Spleen (tissue), 11 donors: ENCODE results near the gene TRIM66. TPM values are rescaled to one million over a fixed set of nuclear protein-coding genes. Genes with fewer than 3 reads are reported as not detected.

Experiments
- DNase-seq: peaks from one replicate; pipeline ENCODE4 v3.0.0-alpha.2; 2020
- H3K27ac ChIP-seq, 8 donors: fragments of 200-600 bp; sonication (generic) in 7 of 8; 1 replicate in 4 of 8; 2 replicates in 4 of 8; pipeline versions ENCODE4 v1.5.0 to v1.8.0; 2016 to 2021; ENCODE audit warnings: inconsistent platforms in 4 of 8, mild to moderate bottlenecking in 4 of 8, moderate library complexity in 1 of 8
- H3K27me3 ChIP-seq, 7 donors: fragments of 200-600 bp; sonication (generic) in 6 of 7; replicated peaks in 1 of 7; 1 replicate in 4 of 7; 2 replicates in 3 of 7; pipeline versions ENCODE4 v1.5.0 to v1.8.0; 2016 to 2021; ENCODE audit warnings: inconsistent platforms in 3 of 7, mild to moderate bottlenecking in 1 of 7
- H3K36me3 ChIP-seq, 6 donors: fragments of 200-600 bp; sonication (generic) in 5 of 6; 1 replicate in 4 of 6; 2 replicates in 2 of 6; pipeline versions ENCODE4 v1.5.0 to v1.8.0; 2016 to 2021; ENCODE audit warnings: inconsistent platforms in 2 of 6
- H3K4me1 ChIP-seq, 6 donors: fragments of 200-600 bp; sonication (generic) in 5 of 6; 1 replicate in 3 of 6; 2 replicates in 3 of 6; pipeline versions ENCODE4 v1.5.0 to v1.8.0; 2016 to 2021; ENCODE audit warnings: inconsistent platforms in 3 of 6
- H3K4me3 ChIP-seq, 8 donors: fragments of 200-600 bp; sonication (generic) in 7 of 8; 1 replicate in 4 of 8; 2 replicates in 4 of 8; pipeline versions ENCODE4 v1.5.0 to v1.8.0; 2016 to 2021; ENCODE audit warnings: inconsistent platforms in 4 of 8, mild to moderate bottlenecking in 4 of 8, moderate library complexity in 2 of 8
- H3K9me3 ChIP-seq, 8 donors: fragments of 200-600 bp; sonication (generic) in 7 of 8; 1 replicate in 4 of 8; 2 replicates in 4 of 8; pipeline versions ENCODE4 v1.5.0 to v1.8.0; 2016 to 2021; ENCODE audit warnings: inconsistent platforms in 4 of 8
- CTCF ChIP-seq, 11 experiments: fragments of 200-600 bp in 7 of 11; fragments of 450-650 bp in 4 of 11; sonication (generic) in 4 of 11; IDR thresholded peaks in 8 of 11; conservative IDR thresholded peaks in 3 of 11; 1 replicate in 7 of 11; 2 replicates in 4 of 11; pipeline versions ENCODE4 v1.4.0 to v1.8.0; 2016 to 2021; ENCODE audit warnings: antibody characterized with exemption in 11 of 11, inconsistent platforms in 4 of 11, mild to moderate bottlenecking in 1 of 11
- POLR2A ChIP-seq, 3 donors: fragments of 450-650 bp; IDR thresholded peaks; one replicate each; pipeline ENCODE4 v1.5.1; 2017; ENCODE audit warnings: antibody characterized with exemption in 3 of 3, mild to moderate bottlenecking in 1 of 3
- POLR2AphosphoS5 ChIP-seq, 3 donors: sonication (generic); formaldehyde crosslinking; IDR thresholded peaks; one replicate each; pipeline ENCODE4 v1.5.1; 2017; ENCODE audit warnings: antibody characterized with exemption in 3 of 3
- WGBS, 5 donors: extraction: QIAGEN DNeasy Blood & Tissue Kit in 3 of 5; methylation state at CpG; one replicate each; pipeline versions ENCODE4 v1.1.5 to v1.1.7; 2013 to 2018; 5-methylcytosine and 5-hydroxymethylcytosine counted together
- intact Hi-C: fragments of 100-400 bp; cut with DNase I; formaldehyde crosslinking; loops from one replicate; pipeline ENCODE4 v1.15.0; 2023; ENCODE audit warnings: low total_unique reads
- polyA plus RNA-seq, 3 donors: library from polyadenylated mRNA; stranded (reverse); fragments of 200-250 nt; gene quantifications; one replicate each; pipeline ENCODE4 v1.2.1, GENCODE V29; 2013
- total RNA-seq, 7 donors: library from RNA; depleted of rRNA in 3 of 7; stranded (reverse); fragments of >200 nt in 3 of 7; fragmentation: NEBNext Ultra II Directional in 4 of 7; extraction: Animal tissue kit (Norgen Biotek cat#: 25700) in 4 of 7; gene quantifications; one replicate each; pipeline versions ENCODE4 v1.1.0 to v1.2.1, GENCODE V29; 2016 to 2021
- donor health status: healthy with polysubstance abuse.
- donor health status: DM: no; HTN: no; CAD: no; lungs with moderate emphysema.
- donor health status: DM: no; HTN: no; CAD: no.
- donor health status: Bipolar disorder and iron deficiency.
- donor health status: healthy.
- donor health status: DM: no; HTN: no; CAD: no.
- donor health status: DM: yes; HTN: yes; CAD: no.

TRIM66 gene
- total and polyA plus RNA-seq, 10 donors: 0.86 to 22.8 (median 10.3) TPM

GRCh38 chr11:8709002-8709672, 26.7 kb upstream of the TRIM66 start:
- Histone ChIP-seq H3K27ac (peak overlapping the region in 7 of 8 donors; percentile 51 to 75 (median 71)), H3K4me3 (no peak overlapping the region), H3K9me3 (no peaks in the 10 kb centered on the region), H3K4me1 (peaks cover 0 to 18% (median 3%) of the 10 kb centered on the region in 6 donors), H3K36me3 (peaks cover 0 to 89% (median 10%) of the 10 kb centered on the region in 6 donors), H3K27me3 (no peaks in the 10 kb centered on the region)
- 65 to 77% (median 74%) methylated on average over 12 of the region's 12 CpGs for WGBS, 5 donors
- intact Hi-C loops: no loop called here
- no peak for DNase-seq
- TF ChIP-seq POLR2AphosphoS5 (IDR thresholded peaks at IDR 0.05) (peak; percentile 37 to 72 (median 55)), POLR2A (IDR thresholded peaks at IDR 0.05) (no peak)

DNA sequence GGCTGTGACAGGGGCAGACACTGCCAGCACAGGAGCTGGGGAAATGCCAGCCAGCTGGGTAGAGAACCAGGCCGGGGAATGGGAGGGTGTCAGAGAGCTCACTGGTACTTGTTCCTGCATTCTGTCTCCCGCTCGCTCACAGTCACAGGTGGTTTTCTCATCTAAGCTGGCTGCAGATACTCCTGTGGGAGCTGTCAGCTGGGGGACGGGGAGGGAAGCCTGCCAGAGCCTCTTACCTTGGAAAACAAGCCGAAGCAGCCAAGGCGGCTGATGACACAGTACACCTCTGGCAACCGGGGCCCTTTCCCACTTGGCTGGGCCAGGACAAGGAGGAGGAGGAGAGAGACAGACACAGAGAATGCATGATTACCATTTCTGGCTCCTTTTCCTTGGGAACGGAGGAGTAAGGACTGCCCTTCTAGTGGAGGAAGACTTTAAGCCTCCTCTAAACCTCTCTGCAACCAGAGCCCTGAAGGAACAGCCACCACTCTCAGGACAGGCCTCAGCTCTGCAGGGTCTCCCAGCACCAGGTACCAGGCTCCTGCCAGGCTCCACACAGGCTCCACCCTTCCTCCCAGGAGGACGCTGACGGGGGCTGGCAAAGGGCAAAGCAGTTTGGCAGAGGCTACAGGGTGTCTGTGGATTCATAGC, 25.2 kb upstream of the TRIM66 start:
- TF ChIP-seq POLR2A (IDR thresholded peaks at IDR 0.05): no peak
- TF ChIP-seq POLR2AphosphoS5 (IDR thresholded peaks at IDR 0.05): no peak
- no peak for TF ChIP-seq CTCF (IDR thresholded peaks at IDR 0.05 in 8 of 11, conservative IDR thresholded peaks at IDR 0.05 in 3 of 11)
- Histone ChIP-seq H3K27me3 (no peaks in the 10 kb centered on the region), H3K36me3 (peaks cover 0 to 89% (median 16%) of the 10 kb centered on the region in 6 donors), H3K4me1 (peaks cover 0 to 28% (median 3%) of the 10 kb centered on the region in 6 donors), H3K9me3 (no peaks in the 10 kb centered on the region), H3K4me3 (no peak overlapping the region), H3K27ac (peak overlapping the region in 7 of 8 donors; percentile 32 to 73 (median 71))
- intact Hi-C loops: no loop called here
- WGBS, 5 donors: 81 to 92% (median 89%) methylated on average over 8 to 10 of the region's 10 CpGs
- no peak for DNase-seq

- 90 to 95% (median 94%) methylated on average over 10 to 14 of the region's 14 CpGs for WGBS, 5 donors
- H3K4me3 ChIP-seq: no peak overlapping the region
- H3K4me1 ChIP-seq: peaks cover 0 to 28% (median 3%) of the 10 kb centered on the region in 6 donors
- DNase-seq: no peak
- peak overlapping the region in 6 of 8 donors; percentile 32 to 73 (median 72) for H3K27ac ChIP-seq
- peaks cover 0 to 89% (median 17%) of the 10 kb centered on the region in 6 donors for H3K36me3 ChIP-seq
- no peaks in the 10 kb centered on the region for H3K27me3 ChIP-seq
- no peaks in the 10 kb centered on the region for H3K9me3 ChIP-seq
- intact Hi-C loops: no loop called here
- TF ChIP-seq POLR2A (IDR thresholded peaks at IDR 0.05): no peak
- no peak for TF ChIP-seq CTCF (IDR thresholded peaks at IDR 0.05 in 8 of 11, conservative IDR thresholded peaks at IDR 0.05 in 3 of 11)
- no peak for TF ChIP-seq POLR2AphosphoS5 (IDR thresholded peaks at IDR 0.05)
These were observed 24.4 kb upstream of the TRIM66 start for GRCh38 chr11:8706673-8707432.

- peak overlapping the region in 4 of 8 donors; percentile 11 to 41 (median 18) for H3K27ac ChIP-seq
- TF ChIP-seq POLR2AphosphoS5 (IDR thresholded peaks at IDR 0.05): peak in 1 of 3 donors; percentile 11
- no peak for TF ChIP-seq CTCF (IDR thresholded peaks at IDR 0.05 in 8 of 11, conservative IDR thresholded peaks at IDR 0.05 in 3 of 11)
- no peak for TF ChIP-seq POLR2A (IDR thresholded peaks at IDR 0.05)
- H3K9me3 ChIP-seq: no peaks in the 10 kb centered on the region
- H3K4me1 ChIP-seq: peaks cover 2 to 36% (median 11%) of the 10 kb centered on the region in 6 donors
- intact Hi-C loops: no loop called here
- H3K36me3 ChIP-seq: peaks cover 0 to 74% (median 17%) of the 10 kb centered on the region in 6 donors
- DNase-seq: no peak
- H3K27me3 ChIP-seq: no peaks in the 10 kb centered on the region
- no peak overlapping the region for H3K4me3 ChIP-seq
- 28 to 63% (median 51%) methylated on average over 5 of the region's 5 CpGs for WGBS, 5 donors
These were observed 22.7 kb upstream of the TRIM66 start for GRCh38 chr11:8705146-8705545.
